TTC549 (cell line): ENCODE data around the gene RPL38.
"Not testable (repeated sequence)": the region's sequence is repeated elsewhere in the genome, so short reads cannot be mapped to it uniquely, and the experiment has no call there.

Experiments used
- FAIRE-seq: peaks from 2 replicates; lab custom pipeline; 2012; peaks lifted over from hg19 to GRCh38; lab: Jason Lieb, UNC

Gene RPL38

DNA sequence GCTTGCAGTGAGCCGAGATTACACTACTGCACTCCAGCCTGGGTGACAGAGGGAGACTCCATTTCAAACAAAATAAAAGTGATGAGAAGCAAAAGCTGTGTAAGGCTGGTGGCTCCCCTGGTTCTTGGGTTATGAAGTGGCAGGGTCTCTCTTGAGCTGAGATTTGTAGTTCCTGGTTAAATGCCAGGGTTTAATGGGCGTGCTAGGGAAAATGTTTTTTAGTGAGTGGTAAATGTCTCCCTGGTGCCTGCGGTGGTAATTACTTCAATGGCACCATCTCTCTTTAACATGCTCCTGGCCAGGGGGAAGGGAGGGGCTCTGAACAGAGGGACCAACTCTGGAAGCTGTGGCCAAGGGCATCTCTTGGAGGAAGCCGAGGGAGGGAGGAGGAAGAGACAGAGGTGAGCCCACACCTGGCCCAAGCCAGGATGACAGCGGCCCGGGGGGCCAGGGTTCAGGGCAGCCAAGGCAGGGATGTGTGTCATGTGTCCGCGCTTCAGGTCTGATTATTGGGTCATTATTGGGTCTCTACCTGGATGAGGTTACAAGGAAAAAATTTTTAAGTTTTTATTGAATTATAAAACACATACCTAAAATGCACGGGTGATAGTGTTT is 17.8 kb upstream of the RPL38 start:
- FAIRE-seq: no peak

DNA sequence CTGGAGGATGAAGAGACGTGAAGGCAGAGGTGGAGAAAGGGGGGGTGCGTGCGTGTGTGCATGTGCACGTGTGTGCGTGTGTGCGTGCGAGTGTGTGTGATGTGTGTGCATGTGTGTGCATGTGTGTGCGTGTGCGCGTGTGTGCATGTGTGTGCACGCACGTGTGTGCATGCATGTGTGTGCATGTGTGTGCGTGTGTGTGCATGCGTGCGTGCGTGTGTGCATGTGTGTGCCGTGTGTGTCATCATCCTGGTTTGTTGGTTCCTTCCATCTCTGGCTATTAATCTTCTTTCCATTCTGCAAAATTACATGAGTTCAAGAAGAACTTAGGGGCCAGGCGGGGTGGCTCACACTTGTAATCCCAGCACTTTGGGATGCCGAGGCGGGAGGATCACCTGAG is 17.0 kb upstream of the RPL38 start:
- FAIRE-seq: no peak

DNA sequence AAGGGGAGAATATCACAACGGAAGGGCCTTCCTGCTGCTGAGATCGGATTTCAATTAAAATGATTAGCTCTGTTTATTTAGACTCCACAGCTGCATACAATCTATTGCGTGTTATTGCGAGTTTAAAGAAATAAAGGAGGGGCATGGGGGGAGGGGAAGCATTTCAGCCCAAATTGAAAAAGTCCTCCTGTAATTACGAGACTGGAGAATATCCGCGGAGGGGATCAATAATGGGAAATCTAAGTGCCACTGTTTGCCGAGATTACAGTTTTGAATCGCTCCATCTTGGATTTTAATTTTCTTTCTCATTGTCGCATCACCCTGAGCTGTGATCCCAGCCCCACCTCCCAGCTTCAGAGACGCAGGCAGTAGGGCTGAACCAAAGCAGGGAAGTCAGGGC is 15.7 kb upstream of the RPL38 start:
- FAIRE-seq: no peak

DNA sequence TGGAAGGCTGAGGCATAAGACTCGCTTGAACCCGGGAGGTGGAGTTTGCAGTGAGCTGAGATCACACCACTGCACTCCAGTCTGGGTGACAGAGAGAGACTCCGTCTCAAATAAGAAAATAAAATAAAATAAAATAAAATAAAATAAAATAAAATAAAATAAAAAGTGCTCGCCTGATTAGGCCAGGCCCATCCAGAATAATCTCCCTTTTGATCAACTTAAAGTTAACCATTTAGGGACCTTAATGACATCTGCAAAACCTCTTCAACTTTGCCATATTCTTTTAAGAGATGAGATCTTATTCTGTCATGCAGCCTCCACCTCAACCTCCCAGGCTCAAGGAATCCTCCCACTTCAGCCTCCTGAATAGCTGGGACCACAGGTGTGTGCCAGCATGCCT is 14.8 kb upstream of the RPL38 start:
- not testable (repeated sequence) for FAIRE-seq

DNA sequence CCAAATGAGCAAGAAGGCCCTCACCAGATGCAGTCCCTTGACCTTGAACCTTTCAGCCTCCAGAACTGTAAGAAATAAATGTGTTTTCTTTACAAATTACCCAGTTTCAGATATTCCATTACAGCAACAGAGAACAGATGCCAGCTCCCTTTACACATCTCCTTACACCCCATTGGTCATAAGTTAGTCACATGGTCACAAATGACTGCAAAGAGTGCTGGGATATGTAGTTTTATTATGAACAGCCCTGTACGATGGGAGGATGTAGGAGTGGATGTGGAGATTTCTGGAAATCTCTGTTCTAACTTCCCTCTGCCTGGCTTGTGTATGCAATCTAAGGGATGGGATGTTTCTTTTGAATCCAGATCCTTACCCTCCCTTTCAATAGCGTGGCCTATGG is 13.3 kb upstream of the RPL38 start:
- peak; percentile 86 for FAIRE-seq

DNA sequence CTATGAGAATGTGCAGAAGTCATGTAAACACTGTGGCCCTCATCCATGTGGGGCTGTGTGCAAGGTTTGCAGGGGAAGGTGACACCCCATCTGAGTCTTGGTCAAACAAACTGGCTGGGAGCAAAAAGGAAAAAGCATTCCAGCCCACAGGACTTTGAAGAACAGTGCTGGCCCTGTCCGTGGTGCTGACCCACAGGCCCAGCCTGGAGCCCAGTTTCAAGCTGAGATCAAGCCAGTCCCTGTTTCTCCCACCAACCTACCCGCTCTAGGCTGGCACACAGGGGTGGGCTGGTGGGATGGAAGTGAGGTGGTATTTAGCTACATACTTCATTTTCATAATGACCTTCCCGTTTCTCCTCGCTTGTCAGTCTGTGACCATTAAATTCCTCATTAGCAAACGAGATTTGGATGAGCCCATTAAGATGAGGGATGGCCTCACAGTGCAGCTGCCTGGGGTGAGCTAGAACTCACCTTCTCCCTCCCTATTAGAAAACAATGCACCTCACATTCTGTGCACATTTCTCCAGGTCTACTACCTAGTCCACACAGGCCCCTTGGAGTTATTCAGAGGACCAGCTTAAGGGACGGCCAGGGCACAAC is 12.6 kb upstream of the RPL38 start:
- no peak for FAIRE-seq

DNA sequence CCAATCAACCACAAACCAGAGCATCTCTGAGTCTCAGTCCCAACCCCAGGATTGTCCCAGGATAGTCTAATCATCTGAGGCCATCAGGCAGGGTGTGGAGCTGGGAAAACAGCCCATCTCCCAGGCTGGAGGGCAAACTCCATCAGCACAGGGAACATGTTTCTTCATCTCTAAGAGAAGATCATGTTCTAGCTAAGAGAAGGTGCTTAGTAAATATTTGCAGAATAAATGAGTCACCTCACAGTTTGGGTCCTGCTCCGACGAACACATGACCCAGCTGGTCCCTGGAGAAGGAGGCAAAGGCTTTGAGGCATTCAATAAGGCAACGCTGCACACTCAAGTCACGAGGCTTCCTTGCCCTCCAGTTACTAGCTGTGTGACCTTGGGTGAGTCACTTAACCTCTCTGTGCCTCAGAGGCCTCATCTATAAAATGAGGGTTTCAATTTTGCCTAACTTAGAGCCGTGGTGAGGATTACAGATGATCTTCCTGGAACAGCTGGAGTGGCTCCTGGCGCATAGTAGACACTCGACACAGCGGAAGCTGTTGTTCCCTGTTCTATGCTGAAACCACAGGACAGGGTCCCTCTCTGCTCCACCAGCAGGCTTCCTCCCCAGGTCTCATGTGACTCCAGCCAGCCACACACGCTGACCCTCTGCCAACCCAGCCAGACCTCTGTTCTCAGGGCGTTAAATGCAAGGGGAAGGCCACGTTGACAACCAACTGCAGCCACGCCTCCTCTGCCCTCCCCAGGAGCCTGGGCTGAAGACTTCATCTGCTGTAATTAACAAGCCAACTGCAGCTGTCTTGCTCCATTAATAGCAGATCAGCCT is 10.3 kb upstream of the RPL38 start:
- FAIRE-seq: no peak

DNA sequence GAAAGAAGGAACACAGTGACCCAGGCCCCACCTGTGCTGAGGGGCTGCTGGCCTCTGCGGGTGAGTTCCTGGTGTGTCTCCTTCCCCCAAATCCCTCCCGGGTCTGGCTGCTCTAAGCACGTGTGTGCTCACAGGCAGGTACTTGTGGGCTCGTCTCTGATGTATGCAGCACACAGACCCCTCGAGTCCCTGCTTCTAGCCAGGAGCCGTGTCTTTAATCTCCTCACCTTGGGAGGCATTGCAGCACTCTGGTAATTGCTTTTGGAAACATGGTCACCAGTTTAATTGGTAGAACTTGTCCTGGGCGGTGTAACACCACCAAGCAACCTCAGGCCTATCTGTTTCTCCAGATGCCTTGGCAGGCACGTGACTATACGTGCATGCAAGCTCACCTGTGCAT is 8.8 kb upstream of the RPL38 start:
- FAIRE-seq: no peak

DNA sequence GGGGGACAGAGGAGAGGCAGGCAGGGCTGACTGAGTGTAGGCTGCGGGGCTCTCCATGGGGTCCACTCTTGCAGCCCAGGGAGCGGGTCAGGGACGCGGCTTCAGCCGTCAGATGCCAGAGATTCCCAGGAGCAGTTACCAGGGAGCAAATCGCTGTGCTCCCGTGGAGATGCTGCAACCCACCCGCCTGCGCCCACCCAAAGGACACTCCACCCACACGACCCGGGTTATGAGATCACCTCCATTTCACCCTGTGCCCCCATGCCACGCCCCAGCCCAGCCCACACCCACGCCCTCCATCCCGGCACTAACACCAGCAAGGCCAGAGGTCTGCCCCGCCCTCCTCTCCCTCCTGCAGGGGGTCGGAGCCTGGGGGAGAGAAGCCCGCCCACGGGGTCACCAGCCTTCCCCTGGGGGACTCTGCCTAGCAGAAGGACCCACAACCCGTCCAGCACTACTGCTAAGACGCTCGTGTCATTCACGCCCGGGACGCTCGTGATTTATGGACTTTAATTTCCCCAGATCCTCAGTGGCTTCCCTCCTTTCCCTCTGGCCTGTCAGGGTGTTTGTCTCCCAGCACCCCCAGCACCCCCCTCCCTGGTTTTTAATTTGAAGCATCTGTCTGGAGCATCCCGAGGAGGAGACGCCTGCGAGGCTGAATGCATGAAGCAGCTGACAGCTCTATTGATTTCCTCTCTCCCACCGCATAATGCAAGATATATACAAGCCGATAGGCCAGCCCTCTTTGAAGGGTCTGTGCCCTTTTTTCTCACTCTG is 6.7 kb upstream of the RPL38 start:
- no peak for FAIRE-seq

DNA sequence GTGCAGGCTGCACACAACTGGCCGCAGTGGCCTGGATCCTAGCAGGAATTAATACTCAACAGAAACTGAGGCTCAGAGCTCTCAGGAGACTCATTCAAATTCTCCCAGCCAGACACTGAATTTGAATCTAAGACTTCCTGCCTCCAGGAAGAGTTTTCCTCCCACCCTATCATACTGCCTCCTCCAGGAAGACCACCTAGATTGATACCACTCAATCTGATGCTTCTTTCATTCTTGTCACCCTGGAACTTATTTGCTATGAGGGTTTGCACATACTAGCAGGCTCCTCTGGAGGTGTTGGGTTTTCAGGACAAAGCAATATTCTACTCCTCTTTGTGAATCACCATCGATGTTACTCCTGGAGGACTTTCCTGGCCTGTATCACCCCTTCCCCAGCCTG is 5.7 kb upstream of the RPL38 start:
- FAIRE-seq: no peak

DNA sequence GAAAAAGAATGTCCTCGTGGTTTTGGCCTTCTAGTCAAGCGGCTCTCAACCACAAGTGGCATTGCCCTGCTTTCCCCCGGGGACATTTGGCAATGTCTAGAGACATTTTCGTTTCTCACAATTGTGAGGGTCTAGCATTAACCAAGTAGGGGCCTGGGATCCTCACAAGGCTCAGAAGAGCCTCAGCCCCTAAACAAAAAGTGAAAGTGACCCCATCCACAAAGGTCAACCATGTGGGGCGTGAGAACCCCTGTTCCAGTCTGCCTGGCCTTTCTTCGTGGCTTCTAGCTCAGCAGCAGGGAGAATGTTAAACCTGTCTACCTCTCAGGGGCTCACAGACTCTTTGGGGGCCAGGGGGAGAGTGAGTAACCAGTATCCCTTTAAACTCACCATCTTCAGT is 4.8 kb upstream of the RPL38 start:
- no peak for FAIRE-seq

DNA sequence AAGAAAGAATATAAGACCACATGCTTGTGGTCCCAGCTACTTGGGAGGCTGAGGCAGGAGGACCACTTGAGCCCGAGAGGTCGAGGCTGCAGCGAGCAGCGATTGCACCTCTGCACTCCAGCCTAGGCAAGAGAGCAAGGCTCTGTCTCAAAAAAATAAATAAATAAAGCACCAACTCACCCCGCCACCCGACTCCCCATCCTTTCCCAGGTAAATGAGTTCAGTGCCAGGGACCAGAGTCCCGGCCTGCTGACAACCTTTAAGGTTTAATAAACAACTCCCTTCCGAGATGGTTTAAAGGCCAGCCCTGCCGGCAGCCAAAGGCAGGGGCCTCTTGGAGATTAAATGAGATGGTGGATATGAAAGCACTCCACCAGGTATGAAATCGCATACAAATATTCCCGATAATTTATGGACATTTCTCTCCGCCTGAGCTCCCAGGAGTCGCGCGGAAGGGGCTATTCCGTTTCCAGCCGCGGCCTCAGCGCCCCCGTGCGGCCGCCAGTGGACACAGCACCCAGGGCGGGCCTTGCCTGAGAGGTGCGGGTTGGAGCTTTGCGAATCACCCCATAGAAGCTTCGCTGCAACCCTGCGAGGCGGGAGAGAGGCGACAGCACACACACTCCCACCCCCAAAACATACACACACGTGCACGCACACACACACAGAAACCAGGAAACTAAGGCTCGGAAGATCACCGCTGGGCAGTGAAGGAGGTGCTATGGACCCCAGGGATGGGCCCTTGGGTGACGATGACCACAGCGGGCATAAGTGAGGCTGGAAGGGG is 4.0 kb upstream of the RPL38 start:
- no peak for FAIRE-seq

DNA sequence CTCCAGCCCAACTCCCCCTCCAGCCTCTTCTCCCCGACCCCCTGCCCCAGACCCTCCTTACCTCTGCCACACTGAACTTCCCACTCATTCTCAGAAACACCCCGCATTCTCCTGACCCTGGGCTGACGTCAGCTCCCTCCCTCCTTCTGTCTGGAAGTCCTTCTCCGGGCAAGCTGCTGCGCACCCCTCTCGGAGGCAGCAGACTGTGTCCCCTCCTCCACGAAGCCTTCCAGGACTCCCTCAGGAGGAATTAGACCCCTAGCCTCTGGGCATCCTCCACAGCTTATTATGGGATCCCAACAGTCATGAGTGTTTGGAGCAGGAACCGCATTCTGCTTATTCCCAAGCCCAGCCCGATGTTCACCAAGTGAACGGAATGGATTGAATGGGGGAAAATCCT is 3.4 kb upstream of the RPL38 start:
- no peak for FAIRE-seq

DNA sequence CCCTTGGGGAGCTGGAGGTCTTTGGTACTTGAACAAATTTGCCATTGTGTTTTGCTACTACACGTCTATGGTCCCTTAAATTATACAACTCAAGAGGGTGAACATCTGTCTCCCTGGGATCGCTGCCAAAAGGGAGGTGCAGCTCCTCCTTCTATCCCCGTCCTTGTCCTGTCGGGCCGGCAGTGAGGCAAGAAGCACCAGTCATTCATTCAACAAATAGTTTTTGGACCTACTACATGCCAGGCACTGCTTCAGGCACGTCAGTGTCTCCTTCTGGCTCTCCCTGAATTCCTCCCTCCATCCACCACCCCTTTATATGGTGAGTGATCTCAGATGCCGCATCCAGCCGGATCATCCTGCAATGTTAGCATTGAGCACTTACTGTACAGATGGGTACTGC is 2.2 kb upstream of the RPL38 start:
- FAIRE-seq: no peak

DNA sequence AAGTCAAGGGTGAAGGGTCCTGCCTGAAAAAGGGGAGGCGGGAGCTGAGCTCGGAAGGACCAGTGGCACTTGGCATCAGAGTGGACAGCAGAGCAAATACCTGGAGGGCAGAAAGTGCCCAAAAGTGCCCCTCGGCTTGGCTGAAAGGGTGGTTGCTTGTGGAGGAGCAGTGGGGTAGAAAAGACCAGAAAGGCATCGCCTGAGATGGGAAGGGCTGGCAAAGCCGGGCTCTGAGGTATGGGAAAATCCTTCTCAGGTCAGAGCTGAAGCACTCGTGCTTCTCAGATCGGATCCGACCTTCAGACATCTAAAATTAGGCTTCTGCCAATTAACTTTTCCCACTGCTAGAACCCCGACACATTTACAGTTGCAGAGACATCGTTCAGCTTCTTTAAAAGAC is 1.5 kb upstream of the RPL38 start:
- no peak for FAIRE-seq

DNA sequence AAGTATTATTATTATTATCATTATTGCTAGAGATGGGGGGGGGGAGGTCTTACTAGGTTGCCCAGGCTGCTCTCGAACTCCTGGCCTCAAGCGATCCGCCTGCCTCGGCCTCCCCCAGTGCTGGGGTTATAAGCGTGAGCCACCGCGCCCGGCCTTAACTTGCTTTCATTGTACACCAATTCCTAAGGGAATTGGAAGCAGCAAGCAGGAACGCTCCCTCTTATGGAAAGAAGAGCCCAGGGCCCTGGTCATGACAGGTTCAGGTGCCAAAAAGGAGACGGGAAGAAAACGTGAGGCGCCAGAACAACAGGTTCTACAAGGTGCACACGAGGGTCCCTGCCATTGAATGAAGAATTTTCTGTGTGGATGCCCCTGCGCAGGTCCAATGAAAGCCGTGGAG is 540 bp upstream of the RPL38 start:
- no peak for FAIRE-seq

DNA sequence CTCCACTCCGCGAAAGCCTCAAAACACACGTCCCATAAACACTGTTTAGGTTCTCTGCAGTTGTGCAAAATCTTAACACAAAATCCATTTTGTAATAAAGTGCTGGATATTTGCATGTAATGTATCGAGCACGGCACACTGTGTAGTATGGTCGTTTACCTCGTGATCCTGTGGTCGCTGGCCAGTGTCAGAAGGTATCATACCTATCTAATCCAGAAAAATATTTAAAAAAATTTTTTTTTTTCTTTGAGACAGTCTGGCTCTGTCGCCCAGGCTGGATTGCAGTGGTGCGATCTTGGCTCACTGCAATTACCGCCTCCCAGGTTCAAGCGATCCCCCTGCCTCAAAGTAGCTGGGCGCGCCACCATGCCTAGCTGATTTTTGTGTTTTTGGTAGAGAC is 996 bp downstream of the RPL38 start:
- FAIRE-seq: no peak

DNA sequence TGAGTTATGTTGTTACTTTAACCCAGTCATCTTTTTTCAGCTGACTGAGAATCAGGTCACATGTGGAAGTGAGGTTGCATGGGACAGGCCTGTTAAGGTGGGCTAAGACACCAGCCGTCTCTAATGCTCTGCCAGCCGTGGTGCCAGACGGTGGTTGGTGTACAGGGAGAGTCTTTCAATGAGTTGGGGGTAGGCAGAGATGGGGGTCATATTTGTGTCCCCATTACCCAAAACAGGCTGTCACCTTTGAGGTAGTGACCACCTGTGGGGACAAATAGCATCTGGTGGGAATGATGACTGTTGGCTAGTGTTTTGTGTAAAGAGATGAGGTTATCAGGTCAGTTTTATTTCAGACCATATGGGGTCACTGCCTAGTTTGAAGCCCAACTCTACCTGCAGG is 1.8 kb downstream of the RPL38 start:
- no peak for FAIRE-seq

DNA sequence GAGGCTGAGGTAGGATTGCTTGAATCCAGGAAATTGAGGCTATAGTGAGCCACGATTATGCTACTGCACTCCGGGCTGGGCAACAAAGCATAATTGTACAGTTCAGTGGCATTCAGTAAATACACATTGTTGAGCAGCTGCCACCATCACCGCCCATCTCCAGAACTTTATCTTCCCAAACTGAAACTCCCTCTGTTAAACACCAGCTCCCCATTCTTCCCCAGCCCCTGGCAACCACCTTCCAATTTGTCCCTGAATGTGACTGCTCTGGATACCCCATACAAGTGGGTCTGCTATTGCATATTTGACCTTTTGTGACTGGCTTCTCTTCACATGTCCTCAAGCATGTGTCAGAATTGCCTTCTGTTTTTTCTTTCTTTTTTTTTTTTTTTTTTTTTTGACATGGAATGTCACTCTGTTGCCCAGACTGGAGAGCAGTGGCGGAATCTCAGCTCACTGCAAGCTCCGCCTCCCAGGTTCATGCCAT is 2.9 kb downstream of the RPL38 start:
- FAIRE-seq: no peak

DNA sequence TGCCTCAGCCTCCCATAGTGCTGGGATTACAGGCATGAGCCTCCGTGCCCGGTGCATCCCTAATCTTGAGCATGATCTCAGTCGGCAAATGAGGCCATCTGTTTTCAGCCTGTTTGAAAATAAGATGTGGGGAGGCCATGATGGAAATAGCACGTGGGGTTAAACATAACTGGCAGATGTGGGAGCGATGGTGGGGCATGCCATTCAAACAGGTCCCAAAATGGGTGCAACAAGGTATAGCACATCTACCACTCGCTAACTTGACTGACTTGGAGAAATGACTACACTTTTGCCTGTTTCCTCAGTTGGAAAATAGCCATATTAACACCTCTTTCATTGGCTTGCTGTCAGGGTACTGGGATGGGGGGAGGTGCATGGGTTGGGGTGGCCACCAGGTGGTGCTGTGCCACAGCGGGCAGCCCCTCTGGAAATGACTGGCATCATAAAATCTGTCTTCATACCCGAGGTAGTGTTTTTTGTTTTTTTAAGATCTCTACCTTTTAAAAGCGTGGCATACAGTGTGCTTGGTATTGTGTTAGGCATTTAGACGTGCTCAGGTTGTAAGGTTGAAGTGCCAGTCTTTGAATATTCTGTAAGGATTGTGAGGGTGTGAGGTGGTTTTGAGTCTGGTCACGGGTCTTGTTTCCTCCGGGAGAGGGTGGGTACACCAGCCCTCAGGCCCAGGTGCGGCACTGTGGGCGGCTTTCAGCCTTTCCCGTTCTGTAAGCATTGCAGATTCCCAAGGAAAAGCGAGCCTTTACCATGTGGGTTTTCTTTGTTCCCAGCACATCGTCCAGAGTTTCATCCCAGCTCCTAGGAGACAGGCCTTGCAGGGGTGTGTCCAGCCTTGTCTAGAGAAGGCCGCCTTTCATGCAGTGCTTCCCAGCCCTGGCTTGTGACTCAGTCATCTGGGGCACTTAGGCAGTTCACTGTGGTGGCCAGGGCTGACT is 7.0 kb downstream of the RPL38 start:
- no peak for FAIRE-seq
